Measurements from ENCODE around the gene CNPY1.
"Not testable (repeated sequence)": the region's sequence is repeated elsewhere in the genome, so short reads cannot be mapped to it uniquely, and the experiment has no call there.

Gene CNPY1

GRCh38 chr7:155577509-155577905, 31.1 kb upstream of the CNPY1 start:
- DNase-seq, result no peak

DNA sequence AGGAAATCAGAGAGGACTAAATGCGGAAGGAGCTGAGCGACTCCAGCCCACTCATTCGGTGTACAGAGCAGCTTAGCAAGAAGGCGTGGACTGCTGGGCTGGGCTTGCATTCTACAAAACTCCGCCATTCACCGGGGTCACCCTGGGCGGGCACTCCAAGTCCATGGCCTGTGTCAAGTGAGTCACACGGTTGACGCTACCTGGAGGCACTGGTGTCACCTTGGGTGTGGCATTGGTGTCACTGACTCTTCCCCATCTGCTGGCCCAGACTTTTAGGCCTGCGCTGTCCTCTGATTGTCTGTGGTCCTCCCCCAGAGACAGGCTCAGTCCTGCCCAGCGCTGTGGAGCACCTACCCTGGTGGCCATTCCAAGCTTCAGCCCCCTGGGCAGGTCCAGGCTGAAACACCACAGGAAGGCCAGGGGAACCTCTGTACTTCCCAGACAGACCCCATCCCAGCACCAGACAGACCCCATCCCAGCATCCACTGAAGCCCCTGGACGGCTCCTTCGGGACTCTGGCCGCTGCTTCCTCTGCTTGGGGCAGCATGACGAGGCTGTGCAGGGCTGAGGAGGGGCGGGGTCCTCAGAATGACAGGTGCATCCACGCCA, 30.6 kb upstream of the CNPY1 start:
- DNase-seq, result no peak

GRCh38 chr7:155576416-155576815, 30.1 kb upstream of the CNPY1 start:
- DNase-seq, result no peak

DNA sequence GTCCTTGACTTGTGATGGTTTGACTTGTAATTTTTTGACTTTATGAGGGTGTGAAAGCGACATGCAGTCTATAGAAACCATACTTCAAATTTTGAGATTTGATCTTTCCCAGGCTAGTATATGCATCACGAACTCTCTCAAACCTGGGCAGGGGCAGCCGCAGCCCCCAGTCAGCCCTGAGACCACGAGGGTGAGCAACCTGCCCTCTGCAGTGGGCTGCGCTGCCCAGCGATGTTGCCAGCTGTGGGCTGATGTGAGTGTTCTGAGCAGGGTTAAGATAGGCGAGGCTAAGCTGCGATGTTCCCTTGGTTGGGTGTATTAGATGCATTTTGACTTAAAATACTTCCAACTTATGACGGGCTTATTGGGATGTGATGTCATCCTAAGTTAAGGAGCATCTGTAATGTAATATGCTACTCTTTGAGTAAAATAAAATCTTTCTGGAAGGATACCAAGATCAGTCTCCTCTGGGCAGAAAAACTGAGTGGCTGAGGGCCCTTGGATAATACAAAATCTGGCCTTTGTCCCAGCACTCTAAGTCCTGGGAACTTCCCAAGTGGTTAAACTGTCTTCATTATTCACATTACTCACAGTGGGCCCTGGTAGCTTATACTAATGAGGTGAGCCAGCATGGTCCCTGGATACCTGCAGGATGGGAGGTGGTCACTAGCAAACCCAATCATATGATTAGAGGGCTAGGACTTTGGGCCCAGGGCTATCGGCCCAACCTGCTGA, 28.4 kb upstream of the CNPY1 start:
- no peak for DNase-seq

DNA sequence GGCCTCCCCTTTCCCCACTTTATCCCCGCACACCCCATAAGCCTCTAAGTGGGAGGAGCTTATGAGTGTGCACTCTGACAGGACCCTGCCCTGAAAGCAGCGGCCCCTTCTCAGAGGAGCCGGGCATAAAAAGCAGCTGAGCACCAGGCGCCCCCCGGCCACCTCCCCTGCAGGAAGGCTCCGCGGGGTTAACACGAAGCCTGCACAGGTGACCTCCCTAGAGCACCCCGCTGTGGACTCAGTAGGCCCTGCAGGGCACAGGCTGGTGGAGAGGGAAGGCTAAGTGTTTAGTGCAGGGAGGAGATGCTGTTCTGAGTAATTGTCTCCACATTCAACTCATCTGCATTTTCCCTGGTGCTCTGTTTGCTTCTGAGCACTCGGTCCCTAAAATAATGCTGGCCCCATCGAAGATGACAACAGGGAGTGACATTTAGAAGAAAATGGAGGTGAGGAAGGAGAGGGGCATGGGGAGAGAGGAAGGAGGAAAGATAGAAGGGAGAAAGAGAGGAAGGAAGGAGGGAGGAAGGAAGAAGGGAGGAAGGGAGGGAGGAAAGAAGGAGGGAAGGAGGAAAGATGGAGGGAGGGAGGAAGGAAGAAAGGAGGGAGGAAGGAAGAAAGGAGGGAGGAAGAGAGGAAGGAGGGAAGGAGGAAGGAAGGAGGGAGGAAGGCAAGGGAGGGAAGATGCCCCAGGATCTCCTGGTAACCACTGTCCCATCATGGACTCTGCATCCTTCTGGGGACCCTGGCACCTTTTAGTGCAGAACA, 25.4 kb upstream of the CNPY1 start:
- no peak for DNase-seq

DNA sequence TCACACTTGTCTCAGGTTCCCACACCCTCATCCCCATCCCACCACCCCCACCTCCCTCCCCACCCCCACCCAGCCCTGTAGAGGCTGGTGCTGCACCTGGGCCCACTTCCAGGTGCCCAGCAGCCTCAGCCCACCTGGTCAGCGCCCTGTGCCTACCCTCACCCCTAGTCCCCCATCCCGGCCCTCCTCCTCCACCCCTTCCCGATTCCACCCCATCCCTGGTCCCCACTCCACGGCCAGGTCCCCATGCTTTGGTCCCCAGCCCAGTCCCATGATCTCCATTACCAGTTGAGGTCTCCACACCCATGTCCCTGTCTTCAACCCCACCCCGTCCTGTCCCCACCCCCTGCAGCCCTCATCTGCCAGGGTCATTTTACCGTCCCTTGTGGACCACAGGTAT, 24.6 kb upstream of the CNPY1 start:
- no peak for DNase-seq

- no peak for DNase-seq
These were observed 24.0 kb upstream of the CNPY1 start for GRCh38 chr7:155570171-155570958.

DNA sequence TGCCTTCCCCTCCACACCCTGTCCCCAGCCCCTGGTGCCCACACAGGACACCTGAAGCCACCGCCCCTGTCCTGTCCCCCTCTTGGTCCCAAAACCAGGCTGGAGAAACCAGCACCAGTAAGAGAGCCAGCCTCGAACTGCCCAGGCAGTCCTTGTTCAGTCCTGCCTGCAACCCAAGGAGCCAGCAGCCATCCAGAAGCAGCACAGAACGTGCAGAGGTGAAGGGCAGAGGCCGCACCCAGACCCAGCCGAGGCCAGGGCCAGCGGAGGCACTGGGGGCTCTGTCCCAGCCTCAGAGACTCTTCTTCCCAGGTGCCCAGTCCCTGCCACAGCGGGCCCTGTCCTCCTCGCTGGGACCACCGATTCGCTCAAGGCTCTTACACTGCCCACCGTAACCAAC, 23.3 kb upstream of the CNPY1 start:
- DNase-seq, result no peak

DNA sequence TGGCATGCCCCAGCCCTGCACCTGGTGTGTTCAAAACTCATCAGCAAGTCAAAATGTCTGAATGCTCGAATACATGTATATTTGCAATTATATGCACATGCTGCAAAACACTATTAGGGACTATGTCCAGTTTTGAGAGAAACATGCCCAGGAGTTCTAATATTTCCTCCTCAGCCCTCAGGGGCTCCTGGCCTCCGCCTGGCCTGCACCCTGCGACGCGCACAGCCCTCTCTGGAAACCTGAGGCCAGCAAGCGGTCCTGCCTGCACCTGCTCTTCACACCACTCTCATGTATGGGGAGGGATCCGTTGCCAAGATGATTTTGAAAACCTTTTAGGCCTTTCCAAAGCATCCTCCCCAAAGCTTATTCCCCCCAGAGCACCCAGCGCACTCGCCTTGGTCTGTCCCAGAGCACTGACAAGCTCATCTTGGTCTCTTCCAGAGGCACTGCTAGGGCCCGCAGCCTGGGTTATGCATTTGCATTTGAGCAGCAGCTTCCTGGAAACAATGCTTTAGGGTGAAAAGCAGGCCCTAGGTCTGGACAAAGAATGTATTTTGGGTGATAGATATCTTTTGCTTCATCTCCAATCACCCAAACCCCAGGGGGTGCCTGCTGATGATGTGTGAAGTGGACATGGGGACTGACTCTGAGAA, 22.6 kb upstream of the CNPY1 start:
- DNase-seq, result no peak

GRCh38 chr7:155568333-155568660, 21.9 kb upstream of the CNPY1 start:
- DNase-seq, result no peak

- DNase-seq, result no peak
These were observed 21.4 kb upstream of the CNPY1 start for GRCh38 chr7:155567646-155568332.

DNA sequence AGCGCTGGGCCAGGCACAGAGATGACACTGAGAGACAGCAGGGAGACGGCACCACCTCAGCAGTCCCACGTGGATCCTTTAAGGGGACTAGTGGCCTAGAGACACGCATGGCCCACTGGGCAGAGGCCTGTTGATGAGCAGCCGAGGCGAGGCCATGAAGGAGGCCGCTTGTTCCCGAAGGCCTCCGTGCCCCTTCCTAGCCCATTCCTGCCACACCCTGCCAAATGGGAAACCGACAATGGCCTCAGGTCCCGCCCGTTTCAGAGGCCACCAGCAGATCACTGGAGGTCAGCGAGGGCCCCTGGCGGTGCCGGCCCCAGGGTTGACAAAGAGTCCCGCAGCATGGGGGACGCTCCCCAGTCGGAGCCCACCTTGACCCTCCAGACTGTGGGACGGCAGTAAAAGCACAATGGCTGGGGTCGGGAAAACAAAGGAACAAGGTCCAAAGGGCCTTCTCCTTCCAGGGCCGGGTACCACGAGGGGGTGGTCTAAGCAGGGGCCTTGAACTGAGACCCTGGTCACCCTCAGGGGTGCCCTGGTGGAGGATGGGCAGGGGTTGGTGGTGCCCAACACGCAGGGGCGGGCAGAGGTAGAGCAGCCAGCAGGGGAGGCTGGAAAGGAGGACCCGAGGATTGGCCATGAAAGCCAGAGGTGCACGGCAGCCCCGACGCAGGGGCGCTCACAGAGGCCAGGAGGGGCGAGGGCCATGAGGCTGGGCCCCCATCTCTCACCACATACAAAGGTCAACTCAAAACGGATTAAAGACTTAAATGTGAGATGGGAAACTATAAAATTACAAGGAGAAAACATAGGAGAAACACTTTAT, 19.9 kb upstream of the CNPY1 start:
- no peak for DNase-seq

- no peak for DNase-seq
These were observed 19.2 kb upstream of the CNPY1 start for GRCh38 chr7:155565596-155565995.

DNA sequence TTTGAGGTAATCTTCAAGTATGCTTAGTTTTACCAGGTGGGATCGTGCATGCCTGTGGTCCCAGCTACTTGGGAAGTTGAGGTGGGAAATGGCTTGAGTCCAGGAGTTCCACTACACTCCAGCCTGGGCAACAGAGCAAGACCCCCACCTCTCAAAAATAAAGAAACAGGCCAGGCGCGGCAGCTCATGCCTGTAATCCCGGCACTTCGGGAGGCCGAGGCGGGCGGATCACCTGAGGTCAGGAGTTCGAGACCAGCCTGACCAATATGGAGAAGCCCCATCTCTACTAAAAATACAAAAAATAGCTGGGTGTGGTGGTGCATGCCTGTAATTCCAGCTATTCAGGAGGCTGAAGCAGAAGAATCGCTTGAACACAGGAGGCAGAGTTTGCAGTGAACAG, 16.6 kb upstream of the CNPY1 start:
- not testable (repeated sequence) for DNase-seq

GRCh38 chr7:155562106-155562505, 15.7 kb upstream of the CNPY1 start:
- no peak for DNase-seq

- no peak for DNase-seq
These were observed 14.8 kb upstream of the CNPY1 start for GRCh38 chr7:155560982-155561686.

- no peak for DNase-seq
These were observed 14.0 kb upstream of the CNPY1 start for GRCh38 chr7:155560196-155560885.

GRCh38 chr7:155559519-155560108, 13.3 kb upstream of the CNPY1 start:
- DNase-seq, result no peak

DNA sequence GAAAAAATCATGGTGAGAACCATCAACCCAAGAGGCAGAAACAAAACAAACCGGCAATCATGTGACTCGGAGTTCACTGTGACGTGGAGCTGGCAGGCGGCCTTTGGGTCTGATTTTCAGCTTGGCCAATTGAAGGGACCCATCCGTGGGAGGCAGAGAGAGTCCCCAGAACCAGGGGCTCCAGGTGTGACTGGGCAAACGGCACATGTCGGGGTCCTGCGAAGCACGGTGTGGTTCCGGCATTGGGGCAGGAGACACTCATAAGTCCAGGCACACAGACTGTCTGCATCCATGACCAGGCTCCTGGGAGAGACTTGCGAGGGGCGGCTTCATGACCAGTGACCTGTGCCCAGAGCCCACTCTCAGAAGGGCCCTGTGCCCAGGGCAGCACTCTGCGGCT, 12.6 kb upstream of the CNPY1 start:
- DNase-seq, result no peak

DNA sequence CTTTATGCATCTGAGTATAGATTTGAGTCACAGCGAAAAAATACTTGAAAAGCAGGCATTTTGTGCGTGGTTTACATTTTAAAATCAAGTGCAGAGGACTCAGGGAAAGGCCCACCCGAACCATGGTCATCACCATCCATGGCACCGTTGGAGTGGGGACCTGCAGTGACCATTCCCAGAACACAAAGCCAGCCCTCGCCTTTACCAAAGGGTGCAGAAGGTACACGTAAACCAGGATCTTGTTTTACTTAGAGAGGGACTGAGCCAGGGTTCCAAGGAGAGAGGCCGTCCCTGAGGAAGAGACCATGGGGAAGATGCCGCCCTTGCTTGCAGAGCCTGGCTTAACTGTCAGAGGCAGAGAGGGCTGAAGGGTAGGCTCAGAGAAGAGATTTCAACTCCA, 12.0 kb upstream of the CNPY1 start:
- DNase-seq, result no peak

All from NCI-H1436 (cell line).